ENCODE data around the gene PARD3B. TPM values are rescaled to one million over a fixed set of nuclear protein-coding genes. Genes with fewer than 3 reads are reported as not detected.

The PARD3B gene
- total and polyA plus RNA-seq, 9 donors: 6.4 to 15.3 (median 7.5) TPM

DNA sequence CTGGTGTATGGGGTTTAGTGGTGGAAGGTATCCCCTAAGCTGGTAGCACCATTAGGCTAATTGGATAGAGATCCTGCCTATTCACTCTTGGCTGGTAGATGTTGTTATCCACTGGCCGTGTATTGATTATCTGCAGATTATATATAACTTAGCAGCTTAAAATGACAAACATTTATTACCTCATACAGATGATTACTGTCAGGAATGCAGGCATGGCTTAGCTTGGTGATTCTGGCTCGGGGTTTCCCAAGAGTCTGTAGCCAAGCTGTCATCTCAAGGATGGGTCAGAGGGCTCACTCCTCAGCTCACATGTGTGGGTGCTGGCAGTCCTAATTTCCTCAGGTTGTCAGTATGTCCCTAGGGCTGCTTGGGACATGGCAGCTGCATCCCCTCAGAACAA is 465.8 kb downstream of the PARD3B start:
- WGBS (ENCODE audit: insufficient coverage): 78% methylated on average over 1 of the region's 2 CpGs
- Histone ChIP-seq H3K4me1 (ENCODE audit: control insufficient read depth, insufficient read depth, low read length) (no peaks in the 10 kb centered on the region), H3K36me3 (ENCODE audit: control insufficient read depth, insufficient read depth, low read length) (no peaks in the 10 kb centered on the region), H3K4me3 (ENCODE audit: low read length) (no peak overlapping the region), H3K27ac (ENCODE audit: low read length) (no peak overlapping the region), H3K27me3 (ENCODE audit: control insufficient read depth, insufficient read depth, low read length) (no peaks in the 10 kb centered on the region), H3K9me3 (replicated peaks; ENCODE audit: control insufficient read depth, low read depth, low read length) (peaks cover 6% of the 10 kb centered on the region)
- DNase-seq: no peak

DNA sequence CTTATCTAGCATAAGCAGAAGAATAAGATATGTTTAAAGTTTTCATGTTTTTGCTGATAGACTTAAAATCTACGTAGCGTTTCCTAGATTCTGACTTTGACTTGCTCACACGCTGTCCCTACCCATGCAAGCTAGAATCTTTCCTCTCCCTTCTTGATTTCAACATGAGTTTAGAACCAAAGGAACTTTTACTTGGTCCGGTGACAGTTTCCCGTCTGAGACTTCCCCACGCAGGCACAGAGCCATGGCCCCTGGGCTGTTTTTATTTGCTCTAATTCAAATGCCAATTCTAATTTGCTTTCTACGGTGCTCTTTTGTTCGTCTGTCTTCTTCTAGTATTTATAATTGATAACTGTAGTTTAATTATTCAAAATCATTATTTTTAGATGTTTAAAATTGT is 467.7 kb downstream of the PARD3B start:
- no peaks in the 10 kb centered on the region for H3K4me1 ChIP-seq (ENCODE audit: control insufficient read depth, insufficient read depth, low read length)
- WGBS (ENCODE audit: insufficient coverage): 43% methylated on average over 5 of the region's 8 CpGs
- DNase-seq: no peak
- H3K9me3 ChIP-seq (replicated peaks; ENCODE audit: control insufficient read depth, low read depth, low read length): no peaks in the 10 kb centered on the region
- no peaks in the 10 kb centered on the region for H3K36me3 ChIP-seq (ENCODE audit: control insufficient read depth, insufficient read depth, low read length)
- no peak overlapping the region for H3K27ac ChIP-seq (ENCODE audit: low read length)
- H3K27me3 ChIP-seq (ENCODE audit: control insufficient read depth, insufficient read depth, low read length): no peaks in the 10 kb centered on the region
- H3K4me3 ChIP-seq (ENCODE audit: low read length): no peak overlapping the region

DNA sequence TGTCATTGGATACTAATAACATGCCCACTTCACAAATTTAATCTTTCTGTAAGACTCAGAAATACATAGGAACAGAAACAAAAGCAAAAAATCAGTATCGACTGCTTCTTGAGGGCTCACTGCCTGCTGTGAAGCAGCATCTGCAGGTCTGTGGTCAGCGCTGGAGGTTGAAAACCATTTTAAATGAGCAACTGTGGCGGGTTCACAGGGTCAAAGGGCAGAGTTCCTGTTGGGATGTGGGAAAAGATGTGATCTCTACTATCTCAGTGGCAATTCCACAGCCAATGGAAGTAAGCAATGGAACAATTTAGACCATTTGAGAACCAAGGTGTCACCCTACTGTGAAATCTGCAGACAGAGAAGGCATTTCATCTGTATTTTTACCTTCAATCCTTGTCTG is 468.3 kb downstream of the PARD3B start:
- no peaks in the 10 kb centered on the region for H3K4me1 ChIP-seq (ENCODE audit: control insufficient read depth, insufficient read depth, low read length)
- H3K4me3 ChIP-seq (ENCODE audit: low read length): no peak overlapping the region
- DNase-seq: no peak
- H3K27ac ChIP-seq (ENCODE audit: low read length): no peak overlapping the region
- WGBS (ENCODE audit: insufficient coverage): 67% methylated on average over 3 of the region's 3 CpGs
- H3K9me3 ChIP-seq (replicated peaks; ENCODE audit: control insufficient read depth, low read depth, low read length): no peaks in the 10 kb centered on the region
- no peaks in the 10 kb centered on the region for H3K27me3 ChIP-seq (ENCODE audit: control insufficient read depth, insufficient read depth, low read length)
- H3K36me3 ChIP-seq (ENCODE audit: control insufficient read depth, insufficient read depth, low read length): no peaks in the 10 kb centered on the region

DNA sequence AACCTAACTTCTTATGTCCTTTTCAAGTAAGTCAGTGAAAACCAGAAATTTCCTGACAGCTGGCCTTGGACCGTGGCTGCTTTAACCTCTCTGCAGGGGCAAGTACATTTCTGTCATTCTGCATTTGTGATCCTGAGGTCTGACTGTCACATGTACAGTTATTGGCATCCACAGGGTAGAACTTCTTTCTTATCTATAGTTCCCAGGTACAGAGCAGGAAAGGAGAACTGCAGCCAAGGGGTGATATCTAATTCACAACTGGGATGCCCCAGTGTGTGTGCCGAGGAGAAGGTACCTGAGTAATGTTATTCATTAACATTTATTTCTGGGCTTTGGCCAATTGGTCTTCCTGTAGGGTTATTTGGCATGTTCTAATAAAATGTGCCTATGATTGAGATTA is 468.9 kb downstream of the PARD3B start:
- Histone ChIP-seq H3K27me3 (ENCODE audit: control insufficient read depth, insufficient read depth, low read length) (no peaks in the 10 kb centered on the region), H3K4me1 (ENCODE audit: control insufficient read depth, insufficient read depth, low read length) (no peaks in the 10 kb centered on the region), H3K36me3 (ENCODE audit: control insufficient read depth, insufficient read depth, low read length) (no peaks in the 10 kb centered on the region), H3K27ac (ENCODE audit: low read length) (no peak overlapping the region), H3K9me3 (replicated peaks; ENCODE audit: control insufficient read depth, low read depth, low read length) (no peaks in the 10 kb centered on the region), H3K4me3 (ENCODE audit: low read length) (no peak overlapping the region)
- WGBS (ENCODE audit: insufficient coverage): no CpG with 5 or more reads among the region's 2 CpGs
- DNase-seq: no peak

DNA sequence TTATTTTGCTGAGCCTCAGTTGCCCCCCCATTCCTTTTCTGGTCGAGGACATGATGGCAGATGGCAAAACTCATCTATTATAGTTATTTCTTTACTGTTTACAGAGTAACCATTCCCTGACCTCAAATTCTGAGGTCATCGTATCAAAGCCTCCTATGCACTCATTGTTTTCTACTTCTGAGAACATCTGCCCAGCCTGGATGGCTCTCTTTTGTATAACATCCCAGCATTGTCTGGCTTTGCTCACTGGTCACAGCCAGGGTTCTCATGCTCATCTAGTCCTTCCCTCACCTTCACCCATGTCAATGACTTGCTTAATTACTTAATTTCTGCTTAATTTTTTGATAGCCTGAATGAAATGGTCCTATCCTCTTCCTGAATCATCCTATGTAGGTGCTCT is 472.1 kb downstream of the PARD3B start:
- Histone ChIP-seq H3K9me3 (replicated peaks; ENCODE audit: control insufficient read depth, low read depth, low read length) (no peaks in the 10 kb centered on the region), H3K27ac (ENCODE audit: low read length) (no peak overlapping the region), H3K4me3 (ENCODE audit: low read length) (no peak overlapping the region), H3K36me3 (ENCODE audit: control insufficient read depth, insufficient read depth, low read length) (no peaks in the 10 kb centered on the region), H3K4me1 (ENCODE audit: control insufficient read depth, insufficient read depth, low read length) (no peaks in the 10 kb centered on the region), H3K27me3 (ENCODE audit: control insufficient read depth, insufficient read depth, low read length) (no peaks in the 10 kb centered on the region)
- DNase-seq: no peak
- WGBS (ENCODE audit: insufficient coverage): 83% methylated on average over 1 of the region's 2 CpGs

DNA sequence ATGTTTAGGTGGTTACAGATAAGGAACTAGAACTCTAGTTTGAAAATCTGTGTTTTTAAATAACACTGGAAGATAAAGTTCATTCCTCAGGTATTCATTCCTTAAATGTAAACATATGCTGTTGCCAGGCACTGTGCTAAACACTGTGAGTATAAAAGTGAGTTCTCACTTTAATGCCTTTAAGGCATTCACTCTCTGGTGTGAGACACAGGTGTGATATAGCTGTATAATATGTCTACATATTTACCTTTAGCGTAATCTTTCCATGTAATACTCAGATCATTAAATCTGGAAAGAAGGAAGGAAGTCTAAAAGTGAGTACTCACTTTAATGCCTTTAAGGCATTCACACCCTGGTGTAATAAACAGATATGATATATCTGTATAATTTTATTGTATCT is 472.6 kb downstream of the PARD3B start:
- no peaks in the 10 kb centered on the region for H3K9me3 ChIP-seq (replicated peaks; ENCODE audit: control insufficient read depth, low read depth, low read length)
- no peaks in the 10 kb centered on the region for H3K4me1 ChIP-seq (ENCODE audit: control insufficient read depth, insufficient read depth, low read length)
- H3K4me3 ChIP-seq (ENCODE audit: low read length): no peak overlapping the region
- no peaks in the 10 kb centered on the region for H3K36me3 ChIP-seq (ENCODE audit: control insufficient read depth, insufficient read depth, low read length)
- H3K27me3 ChIP-seq (ENCODE audit: control insufficient read depth, insufficient read depth, low read length): no peaks in the 10 kb centered on the region
- DNase-seq: no peak
- H3K27ac ChIP-seq (ENCODE audit: low read length): no peak overlapping the region
- no CpG with 5 or more reads among the region's 1 CpG for WGBS (ENCODE audit: insufficient coverage)

DNA sequence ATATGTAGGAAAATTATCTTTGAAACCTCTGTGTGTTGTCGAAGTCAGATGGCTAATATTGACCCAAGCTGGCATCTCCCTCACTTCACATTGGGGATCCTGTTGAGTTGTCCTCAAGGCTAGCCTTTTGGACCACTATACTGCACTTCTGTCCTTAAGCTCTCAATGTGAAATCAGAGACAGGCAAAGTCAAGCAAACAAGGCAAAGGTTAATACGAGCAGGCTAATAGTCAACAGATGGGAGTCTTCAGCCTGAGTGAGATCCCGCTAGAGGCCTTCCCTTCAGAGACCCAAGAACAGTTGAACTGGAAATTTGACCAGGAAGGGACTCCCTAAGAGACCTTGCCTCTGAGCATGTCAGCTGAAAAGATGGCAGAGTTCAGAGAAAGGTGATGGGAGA is 475.4 kb downstream of the PARD3B start:
- 100% methylated on average over 1 of the region's 3 CpGs for WGBS (ENCODE audit: insufficient coverage)

DNA sequence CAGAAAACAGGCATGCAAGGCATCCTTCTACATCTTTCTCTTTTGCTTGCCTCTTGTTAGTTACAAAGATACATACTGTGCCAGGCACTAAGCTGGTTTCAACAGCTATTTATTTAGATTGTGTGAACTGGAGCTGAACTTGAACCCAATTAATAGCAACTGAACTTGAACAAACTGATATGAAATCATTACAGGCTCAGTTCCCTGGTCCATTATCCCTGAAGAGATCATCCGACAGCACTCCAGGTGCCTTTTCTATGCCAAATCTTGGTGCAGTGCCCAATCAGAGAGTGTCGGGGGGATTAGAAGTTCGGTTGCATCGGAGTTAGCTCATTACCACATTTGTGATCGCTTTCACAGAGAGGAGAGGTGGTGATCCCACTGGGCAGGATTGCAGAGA is 477.6 kb downstream of the PARD3B start:
- H3K9me3 ChIP-seq (replicated peaks; ENCODE audit: control insufficient read depth, low read depth, low read length): no peaks in the 10 kb centered on the region
- H3K27ac ChIP-seq (ENCODE audit: low read length): no peak overlapping the region
- no peaks in the 10 kb centered on the region for H3K36me3 ChIP-seq (ENCODE audit: control insufficient read depth, insufficient read depth, low read length)
- no peaks in the 10 kb centered on the region for H3K4me1 ChIP-seq (ENCODE audit: control insufficient read depth, insufficient read depth, low read length)
- no peaks in the 10 kb centered on the region for H3K27me3 ChIP-seq (ENCODE audit: control insufficient read depth, insufficient read depth, low read length)
- no peak overlapping the region for H3K4me3 ChIP-seq (ENCODE audit: low read length)
- DNase-seq: no peak
- 57% methylated on average over 5 of the region's 5 CpGs for WGBS (ENCODE audit: insufficient coverage)

More for the DNA sequence above, 475.4 kb downstream of the PARD3B start:
- DNase-seq: no peak
- Histone ChIP-seq H3K36me3 (ENCODE audit: control insufficient read depth, insufficient read depth, low read length) (no peaks in the 10 kb centered on the region), H3K27me3 (ENCODE audit: control insufficient read depth, insufficient read depth, low read length) (no peaks in the 10 kb centered on the region), H3K27ac (ENCODE audit: low read length) (no peak overlapping the region), H3K9me3 (replicated peaks; ENCODE audit: control insufficient read depth, low read depth, low read length) (no peaks in the 10 kb centered on the region), H3K4me3 (ENCODE audit: low read length) (no peak overlapping the region), H3K4me1 (ENCODE audit: control insufficient read depth, insufficient read depth, low read length) (no peaks in the 10 kb centered on the region)

DNA sequence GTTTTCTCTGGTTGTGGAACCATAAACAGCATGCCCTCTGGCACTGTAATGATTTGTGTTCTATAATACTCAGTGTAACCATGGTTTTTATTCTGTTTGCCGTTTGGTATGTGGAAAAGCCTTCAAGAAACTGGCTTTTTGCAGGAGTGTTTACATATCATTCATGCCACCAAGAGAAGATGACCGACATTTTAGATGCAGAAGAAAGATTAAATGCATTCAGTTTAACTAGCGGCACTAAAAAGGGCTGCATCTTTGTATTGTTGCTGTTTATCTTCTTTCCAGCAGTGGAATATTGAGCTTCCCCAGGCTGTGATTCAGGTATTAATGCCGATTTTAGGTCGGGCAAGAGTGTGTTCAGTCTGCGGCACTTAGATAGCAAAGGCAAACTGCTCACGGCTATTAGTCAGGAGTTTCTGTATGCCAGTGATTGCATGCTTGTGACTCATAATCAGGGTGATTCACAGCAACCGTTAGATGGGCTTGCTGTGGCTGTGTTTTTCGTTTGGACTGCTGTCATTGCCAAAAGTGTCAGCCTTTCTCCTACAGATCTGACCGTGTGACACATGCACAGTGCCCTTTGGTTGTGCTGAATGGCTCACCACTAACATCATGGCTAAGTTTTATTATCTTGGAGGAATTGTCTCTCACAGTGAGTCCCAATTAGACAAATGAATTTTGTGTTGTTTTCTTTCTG is 479.7 kb downstream of the PARD3B start:
- H3K9me3 ChIP-seq (replicated peaks; ENCODE audit: control insufficient read depth, low read depth, low read length): no peaks in the 10 kb centered on the region
- DNase-seq: peak; percentile 22

DNA sequence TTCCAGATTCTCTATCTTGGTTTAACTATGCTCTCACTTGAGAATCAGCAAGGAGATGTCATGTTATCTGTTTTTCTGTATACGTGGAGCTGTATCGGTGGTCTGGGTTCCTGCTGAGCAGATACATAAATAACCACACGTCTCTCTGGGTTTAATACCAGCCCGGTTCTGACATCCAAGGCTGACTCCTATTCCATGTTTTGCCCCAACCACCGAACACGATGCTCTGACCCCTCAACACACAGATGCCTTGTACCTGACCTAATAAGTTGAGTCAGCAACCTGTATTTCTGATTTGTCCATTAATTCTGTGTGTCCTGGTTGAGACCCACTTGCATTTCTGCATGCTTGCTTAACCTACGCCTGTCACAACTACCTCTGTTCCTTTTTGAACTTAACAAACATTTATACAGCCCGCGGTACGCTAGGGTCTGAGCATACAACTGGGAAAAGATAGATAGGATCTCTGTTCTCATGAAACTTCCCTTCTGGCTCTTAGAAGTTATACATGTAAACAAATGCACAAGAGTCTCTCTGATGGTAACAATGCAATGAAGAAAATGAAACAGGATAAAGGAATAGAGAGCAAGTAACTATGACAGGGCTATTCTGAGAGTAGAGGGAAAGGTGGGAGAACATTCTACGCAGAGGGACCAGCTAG is 480.4 kb downstream of the PARD3B start:
- 90% methylated on average over 7 of the region's 11 CpGs for WGBS (ENCODE audit: insufficient coverage)
- H3K9me3 ChIP-seq (replicated peaks; ENCODE audit: control insufficient read depth, low read depth, low read length): no peaks in the 10 kb centered on the region
- no peaks in the 10 kb centered on the region for H3K27me3 ChIP-seq (ENCODE audit: control insufficient read depth, insufficient read depth, low read length)
- no peaks in the 10 kb centered on the region for H3K36me3 ChIP-seq (ENCODE audit: control insufficient read depth, insufficient read depth, low read length)
- no peaks in the 10 kb centered on the region for H3K4me1 ChIP-seq (ENCODE audit: control insufficient read depth, insufficient read depth, low read length)
- DNase-seq: no peak
- H3K4me3 ChIP-seq (ENCODE audit: low read length): no peak overlapping the region
- H3K27ac ChIP-seq (ENCODE audit: low read length): no peak overlapping the region

More for the DNA sequence above, 479.7 kb downstream of the PARD3B start:
- Histone ChIP-seq H3K4me3 (ENCODE audit: low read length) (no peak overlapping the region), H3K27me3 (ENCODE audit: control insufficient read depth, insufficient read depth, low read length) (no peaks in the 10 kb centered on the region), H3K27ac (ENCODE audit: low read length) (no peak overlapping the region), H3K36me3 (ENCODE audit: control insufficient read depth, insufficient read depth, low read length) (no peaks in the 10 kb centered on the region), H3K4me1 (ENCODE audit: control insufficient read depth, insufficient read depth, low read length) (no peaks in the 10 kb centered on the region)
- 63% methylated on average over 7 of the region's 10 CpGs for WGBS (ENCODE audit: insufficient coverage)
